Measurements from ENCODE around the gene SMC5. TPM values are rescaled to one million over a fixed set of nuclear protein-coding genes. Genes with fewer than 3 reads are reported as not detected.

SMC5 gene
- total RNA-seq, 1 experiment from 2014 or later: 41.9 TPM

DNA sequence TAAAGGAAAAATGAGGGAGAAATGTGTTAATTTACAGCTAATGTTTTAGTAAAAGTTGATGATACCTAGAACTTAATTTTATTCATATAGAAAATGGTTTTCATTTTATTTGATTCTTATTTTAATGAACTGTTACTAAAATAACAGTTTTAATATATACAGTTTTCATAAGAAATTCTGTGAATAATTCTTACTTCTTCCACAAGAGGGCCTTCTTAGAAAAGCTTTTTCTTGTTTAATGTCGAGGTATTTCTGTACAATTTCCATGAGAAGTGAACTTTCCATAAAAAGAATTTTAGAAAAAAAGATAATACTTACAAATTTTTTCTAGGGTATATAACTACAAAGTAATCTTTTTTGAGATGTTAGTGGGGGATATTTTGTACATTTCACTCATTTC lies 81.8 kb downstream of the SMC5 start:
- H3K79me2 ChIP-seq (ENCODE audit: low read depth): no peaks in the 10 kb centered on the region
- DNase-seq: no peak
- ChIA-PET POLR2A (ENCODE audit: unreplicated experiment) (interaction anchor here (0.6 kb wide), 1 partner anchor 234 kb away, joined by 6 read pairs; no protein-coding TSS in a partner anchor), CTCF (interaction anchor here (1.2 kb wide), 1 partner anchor 262 kb away, joined by 5 read pairs; no protein-coding TSS in a partner anchor)
- H3K4me1 ChIP-seq (replicated peaks; ENCODE audit: insufficient read depth): no peaks in the 10 kb centered on the region
- H3K4me2 ChIP-seq: no peak overlapping the region
- H3K9me3 ChIP-seq (ENCODE audit: insufficient read depth, low read depth): no peaks in the 10 kb centered on the region
- H3K4me3 ChIP-seq: no peak overlapping the region
- H2AFZ ChIP-seq: no peak overlapping the region
- no peak overlapping the region for H3K27ac ChIP-seq
- peak; percentile 78 for TF ChIP-seq CTCF (conservative IDR thresholded peaks at IDR 0.05)
- TF ChIP-seq EZH2 (IDR thresholded peaks at IDR 0.05; ENCODE audit: low read depth): no peak
- BruUV-seq (replicated peaks): no TSS peak
- peaks cover 15% of the 10 kb centered on the region; the same call in 1 of the 2 replicates for H3F3A ChIP-seq (ENCODE audit: insufficient read depth, low read depth)
- no peaks in the 10 kb centered on the region for H3K9me2 ChIP-seq (ENCODE audit: insufficient read depth)
- peaks cover 5% of the 10 kb centered on the region; the same call in 1 of the 2 replicates for H4K20me1 ChIP-seq (ENCODE audit: insufficient read depth)
- no peaks in the 10 kb centered on the region for H3K27me3 ChIP-seq (ENCODE audit: insufficient read depth, low read depth)
- intact Hi-C loops (cut with micrococcal nuclease; ENCODE audit: unreplicated experiment): loop anchor here (1.0 to 10.0 kb wide), 2 partner anchors 174 to 262 kb away; no protein-coding TSS in a partner anchor
- peaks cover 11% of the 10 kb centered on the region; the same call in 1 of the 2 replicates for H3K36me3 ChIP-seq (ENCODE audit: low read depth)

DNA sequence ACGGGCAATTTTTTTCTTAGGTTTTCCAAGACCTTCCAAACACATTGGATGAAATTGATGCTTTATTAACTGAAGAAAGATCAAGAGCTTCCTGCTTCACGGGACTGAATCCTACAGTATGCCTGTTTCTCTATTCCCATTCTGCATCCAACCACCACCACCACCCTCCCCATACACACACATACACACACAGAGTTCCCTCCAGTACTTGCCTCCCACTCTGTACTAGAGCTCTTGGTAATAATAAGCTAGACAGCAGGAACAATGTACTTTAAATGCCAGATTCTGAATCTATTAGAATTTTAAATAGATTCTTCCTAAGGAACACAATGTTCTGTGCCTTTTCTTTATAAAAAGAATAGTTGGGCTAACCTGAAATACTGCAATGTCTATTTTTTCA lies 88.3 kb downstream of the SMC5 start:
- intact Hi-C loops (cut with micrococcal nuclease; ENCODE audit: unreplicated experiment): loop anchor here (10.0 kb wide), 1 partner anchor 168 kb away; no protein-coding TSS in a partner anchor
- H3K9me3 ChIP-seq (ENCODE audit: insufficient read depth, low read depth): no peaks in the 10 kb centered on the region
- H2AFZ ChIP-seq: no peak overlapping the region
- no TSS peak for BruUV-seq (replicated peaks)
- H3K4me3 ChIP-seq: no peak overlapping the region
- peaks cover 22% of the 10 kb centered on the region for H3K36me3 ChIP-seq (ENCODE audit: low read depth)
- H3K27me3 ChIP-seq (ENCODE audit: insufficient read depth, low read depth): no peaks in the 10 kb centered on the region
- no peaks in the 10 kb centered on the region for H3K79me2 ChIP-seq (ENCODE audit: low read depth)
- 0 out of 2 replicates have a peak, but pooled peaks cover 4% of the 10 kb centered on the region for H3F3A ChIP-seq (ENCODE audit: insufficient read depth, low read depth)
- H3K4me1 ChIP-seq (replicated peaks; ENCODE audit: insufficient read depth): no peaks in the 10 kb centered on the region
- H3K9me2 ChIP-seq (ENCODE audit: insufficient read depth): no peaks in the 10 kb centered on the region
- H3K27ac ChIP-seq: no peak overlapping the region
- H3K4me2 ChIP-seq: no peak overlapping the region
- DNase-seq: no peak
- no peak for TF ChIP-seq CTCF (conservative IDR thresholded peaks at IDR 0.05)
- no peak for TF ChIP-seq EZH2 (IDR thresholded peaks at IDR 0.05; ENCODE audit: low read depth)
- no peaks in the 10 kb centered on the region for H4K20me1 ChIP-seq (ENCODE audit: insufficient read depth)
- ChIA-PET POLR2A (ENCODE audit: unreplicated experiment) (no interaction called here), CTCF (no interaction called here)

DNA sequence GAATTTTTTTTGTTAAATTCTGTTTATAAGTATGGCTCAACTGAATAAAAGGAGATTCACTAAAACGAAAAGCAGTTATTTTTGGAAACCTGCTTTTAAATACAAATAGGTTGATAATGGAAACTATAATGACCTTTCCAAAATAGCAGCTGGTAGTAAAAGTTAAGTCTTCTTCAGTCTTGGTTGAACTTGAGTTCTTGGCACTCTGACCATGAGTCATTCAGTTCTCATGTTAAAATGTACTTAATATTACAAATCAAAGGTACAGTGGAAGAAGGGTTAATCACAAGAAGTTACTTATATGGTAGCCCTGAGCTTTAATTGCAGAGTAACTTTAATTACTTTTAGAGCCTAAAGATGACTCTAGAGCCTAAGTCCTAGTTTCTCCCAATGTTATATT lies 93.6 kb downstream of the SMC5 start:
- TF ChIP-seq EZH2 (IDR thresholded peaks at IDR 0.05; ENCODE audit: low read depth) (no peak), CTCF (conservative IDR thresholded peaks at IDR 0.05) (no peak)
- H3K9me3 ChIP-seq (ENCODE audit: insufficient read depth, low read depth): no peaks in the 10 kb centered on the region
- no peak for DNase-seq
- intact Hi-C loops (cut with micrococcal nuclease; ENCODE audit: unreplicated experiment): no loop called here
- no peaks in the 10 kb centered on the region for H4K20me1 ChIP-seq (ENCODE audit: insufficient read depth)
- BruUV-seq (replicated peaks): no TSS peak
- CTCF ChIA-PET: no interaction called here
- H3K79me2 ChIP-seq (ENCODE audit: low read depth): no peaks in the 10 kb centered on the region
- H3K4me3 ChIP-seq: no peak overlapping the region
- no peak overlapping the region for H2AFZ ChIP-seq
- H3F3A ChIP-seq (ENCODE audit: insufficient read depth, low read depth): peaks cover 4% of the 10 kb centered on the region; the same call in 1 of the 2 replicates
- no peaks in the 10 kb centered on the region for H3K4me1 ChIP-seq (replicated peaks; ENCODE audit: insufficient read depth)
- POLR2A ChIA-PET (ENCODE audit: unreplicated experiment): interaction anchor here (0.5 kb wide), 1 partner anchor 46 kb away, joined by 4 read pairs; no protein-coding TSS in a partner anchor
- H3K36me3 ChIP-seq (ENCODE audit: low read depth): peaks cover 8% of the 10 kb centered on the region
- H3K9me2 ChIP-seq (ENCODE audit: insufficient read depth): no peaks in the 10 kb centered on the region
- H3K4me2 ChIP-seq: no peak overlapping the region
- H3K27me3 ChIP-seq (ENCODE audit: insufficient read depth, low read depth): no peaks in the 10 kb centered on the region
- no peak overlapping the region for H3K27ac ChIP-seq
